ENCODE measurements around the gene FH.

GRCh38 chr1:241557031-241557430 lies 37.5 kb upstream of the FH start:
- no peak for TF ChIP-seq CTCF (IDR thresholded peaks at IDR 0.05)
- no peak for TF ChIP-seq EP300 (IDR thresholded peaks at IDR 0.05)
- TF ChIP-seq POLR2AphosphoS5 (IDR thresholded peaks at IDR 0.05) = no peak
- no peak for TF ChIP-seq POLR2A (IDR thresholded peaks at IDR 0.05)

Measured in stomach (tissue), 4 donors.